Endothelial cell of umbilical vein (primary cell): ENCODE data around the gene PRKCSH. TPM values are rescaled to one million over a fixed set of nuclear protein-coding genes. Genes with fewer than 3 reads are reported as not detected.

Experiments
- BruUV-seq: library from RNA; stranded (reverse); fragments of 400-500 nt; replicated peaks from 2 replicates; lab custom pipeline; 2021; lab: Mats Ljungman, UMichigan
- CTCF ChIA-PET: fragments of 300-600, 350-600 bp; sonication (Branson Sonifier 250); formaldehyde crosslinking; loops from one replicate; lab custom pipeline; 2021; ENCODE audit warnings: antibody characterized with exemption, inconsistent platforms; lab: Charles Lee
- POLR2A ChIA-PET: fragments of 300-600, 350-600 bp; sonication (Branson Sonifier 250); formaldehyde crosslinking; loops from one replicate; lab custom pipeline; 2021; ENCODE audit warnings: antibody characterized with exemption, inconsistent platforms; lab: Charles Lee
- DNase-seq: peaks from one replicate; pipeline ENCODE4 v3.0.0-alpha.2; 2011; ENCODE audit warnings: low read depth, low spot score
- FAIRE-seq: peaks from 2 replicates; lab custom pipeline; 2011; peaks lifted over from hg19 to GRCh38; lab: Jason Lieb, UNC
- H2AFZ ChIP-seq: 2 replicates; pipeline ENCODE4 v1.6.0; 2012; ENCODE audit warnings: low read depth, low read length, control low read depth, inconsistent platforms
- H3K27ac ChIP-seq: 2 replicates; pipeline ENCODE4 v1.5.1; 2011; ENCODE audit warnings: low read depth, mild to moderate bottlenecking, control low read depth, low read length, moderate library complexity; ENCODE audit not compliant: insufficient read depth
- H3K27me3 ChIP-seq, 2 experiments: 2 replicates each; pipeline versions ENCODE4 v1.6.0 to v1.6.1; 2011; ENCODE audit warnings: low read length in 2 of 2, mixed read lengths in 1 of 2; ENCODE audit not compliant: control insufficient read depth in 2 of 2, insufficient read depth in 2 of 2
- H3K36me3 ChIP-seq, 2 experiments: 2 replicates in 1 of 2; 3 replicates in 1 of 2; pipeline ENCODE4 v1.5.1; 2011; ENCODE audit warnings: low read length in 2 of 2, mild to moderate bottlenecking in 1 of 2, moderate library complexity in 1 of 2; ENCODE audit not compliant: control insufficient read depth in 2 of 2, insufficient read depth in 2 of 2; ENCODE audit errors: extremely low read depth in 1 of 2
- H3K4me1 ChIP-seq: 3 replicates; pipeline ENCODE4 v1.5.1; 2011; ENCODE audit warnings: mild to moderate bottlenecking, low read length; ENCODE audit not compliant: control insufficient read depth, insufficient read depth; ENCODE audit errors: extremely low read depth
- H3K4me2 ChIP-seq: 2 replicates; pipeline ENCODE4 v1.6.1; 2011; ENCODE audit warnings: low read length, control low read depth, mixed read lengths; ENCODE audit not compliant: insufficient read depth
- H3K4me3 ChIP-seq, 3 experiments: fragments of 200-600 bp in 1 of 3; sonication (generic), shearing (Covaris generic) in 1 of 3; replicated peaks in 1 of 3; 2 replicates each; pipeline ENCODE4 v1.5.1; 2011 to 2016; ENCODE audit warnings: control low read depth in 3 of 3, low read length in 3 of 3, mild to moderate bottlenecking in 2 of 3, inconsistent platforms in 1 of 3, low read depth in 1 of 3, moderate library complexity in 1 of 3; ENCODE audit not compliant: insufficient read depth in 1 of 3
- H3K79me2 ChIP-seq: 2 replicates; pipeline ENCODE4 v1.6.0; 2012; ENCODE audit warnings: low read length, inconsistent platforms; ENCODE audit not compliant: control insufficient read depth, insufficient read depth
- H3K9ac ChIP-seq: replicated peaks from 2 replicates; pipeline ENCODE3; 2011; ENCODE audit warnings: low read length, control low read depth; ENCODE audit not compliant: insufficient read depth; ENCODE audit errors: extremely low read depth
- H3K9me1 ChIP-seq: replicated peaks from 3 replicates; pipeline ENCODE4 v1.6.0; 2011; ENCODE audit warnings: mild to moderate bottlenecking, low read length; ENCODE audit not compliant: control insufficient read depth, insufficient read depth; ENCODE audit errors: extremely low read depth
- H3K9me3 ChIP-seq: replicated peaks from 2 replicates; pipeline ENCODE4 v1.5.1; 2012; ENCODE audit warnings: low read length, inconsistent platforms; ENCODE audit not compliant: control insufficient read depth, insufficient read depth
- H4K20me1 ChIP-seq: replicated peaks from 2 replicates; pipeline ENCODE3; 2011; ENCODE audit warnings: mild to moderate bottlenecking, low read length; ENCODE audit not compliant: control insufficient read depth, insufficient read depth; ENCODE audit errors: extremely low read depth
- CTCF ChIP-seq, 2 donors: IDR thresholded peaks; 1 replicate in 1 of 2; 2 replicates in 1 of 2; pipeline ENCODE4 v1.5.1; 2011; ENCODE audit warnings: low read length in 2 of 2, mild to moderate bottlenecking in 2 of 2, moderate library complexity in 2 of 2, control low read depth in 1 of 2, inconsistent platforms in 1 of 2, low read depth in 1 of 2; ENCODE audit not compliant: insufficient read depth in 1 of 2; ENCODE audit errors: extremely low read depth in 1 of 2
- EZH2 ChIP-seq: IDR thresholded peaks from 2 replicates; pipeline ENCODE4 v1.6.1; 2012; ENCODE audit warnings: borderline replicate concordance, low read depth, mild to moderate bottlenecking, moderate library complexity, low read length, inconsistent platforms; ENCODE audit not compliant: severe bottlenecking
- FOS ChIP-seq: IDR thresholded peaks from 2 replicates; pipeline ENCODE4 v1.6.1; 2011; ENCODE audit warnings: mild to moderate bottlenecking, low read length, moderate library complexity, borderline replicate concordance; ENCODE audit not compliant: insufficient read depth
- GATA2 ChIP-seq: IDR thresholded peaks from 2 replicates; pipeline ENCODE4 v1.7.0; 2011; ENCODE audit warnings: low read depth, mild to moderate bottlenecking, moderate library complexity, mixed read lengths, low read length; ENCODE audit not compliant: insufficient read length, insufficient read depth
- JUN ChIP-seq: IDR thresholded peaks from 2 replicates; pipeline ENCODE4 v1.6.1; 2011; ENCODE audit warnings: borderline replicate concordance, low read depth; ENCODE audit not compliant: insufficient read length, insufficient read depth
- MYC ChIP-seq: IDR thresholded peaks from one replicate; pipeline ENCODE4 v1.6.1; 2011; ENCODE audit warnings: mild to moderate bottlenecking, low read depth, low read length
- POLR2A ChIP-seq: IDR thresholded peaks from 2 replicates; pipeline ENCODE4 v1.6.1; 2012; ENCODE audit warnings: low read depth, mild to moderate bottlenecking, control low read depth, low read length
- POLR2AphosphoS5 ChIP-seq: IDR thresholded peaks from 2 replicates; pipeline ENCODE4 v1.6.1; 2012; ENCODE audit warnings: low read depth, mild to moderate bottlenecking, control low read depth, low read length, moderate library complexity; ENCODE audit not compliant: insufficient read depth
- dilution Hi-C: fragments of 300-500 bp; cut with MboI; formaldehyde crosslinking; loops from one replicate; pipeline ENCODE4 v1.15.0; 2019; ENCODE audit warnings: low sequenced_read_pairs; ENCODE audit not compliant: extremely low pct_ligation_motif_present
- intact Hi-C: fragments of 100-400 bp; cut with micrococcal nuclease; formaldehyde crosslinking; loops from one replicate; pipeline ENCODE4 v1.10.0; 2022
- polyA plus RNA-seq, 4 experiments: library from polyadenylated mRNA; depleted of rRNA in 3 of 4; stranded (reverse) in 3 of 4; unstranded in 1 of 4; fragments of >200 nt; gene quantifications; 2 replicates each; pipeline versions ENCODE4 v1.2.1 to v1.2.3, GENCODE V29; 2011 to 2012; ENCODE audit warnings: missing spikeins in 1 of 4
- total RNA-seq: library from RNA; stranded (reverse); gene quantifications from 2 replicates; pipeline ENCODE4 v1.2.3, GENCODE V29; 2021
- TF ChIP-seq, protein P1 (sequence below): IDR thresholded peaks from 2 replicates; pipeline ENCODE4 v1.6.1; 2011; ENCODE audit not compliant: insufficient read depth, insufficient read length

PRKCSH gene
- total and polyA plus RNA-seq, 2 donors (not counting 3 experiments of a cell fraction or from before 2014, with no cell fraction given) = 215 to 425 TPM

GRCh38 chr19:11444059-11444458 lies 8.6 kb downstream of the PRKCSH start:
- Histone ChIP-seq H3K9ac (no peak overlapping the region), H3K9me3 (no peaks in the 10 kb centered on the region), H3K36me3 (peaks cover 6 to 43% of the 10 kb centered on the region in 2 experiments), H2AFZ (no peak overlapping the region), H3K4me2 (no peak overlapping the region), H3K27ac (no peak overlapping the region), H3K27me3 (no peaks in the 10 kb centered on the region), H3K79me2 (no peaks in the 10 kb centered on the region), H3K4me1 (no peaks in the 10 kb centered on the region), H4K20me1 (no peaks in the 10 kb centered on the region), H3K4me3 (no peak overlapping the region), H3K9me1 (no peaks in the 10 kb centered on the region)
- intact Hi-C loops = no loop called here
- DNase-seq (no peak), FAIRE-seq (no peak)
- POLR2A ChIA-PET = no interaction called here
- TF ChIP-seq POLR2A = no peak
- no peak for TF ChIP-seq JUN
- no peak for TF ChIP-seq POLR2AphosphoS5
- no peak for TF ChIP-seq EZH2
- TF ChIP-seq FOS = no peak
- no peak for TF ChIP-seq CTCF (IDR thresholded peaks at IDR 0.05; ENCODE audit: extremely low read depth in 1 of 2, insufficient read depth in 1 of 2, low read depth in 1 of 2, low read length in 2 of 2)
- TF ChIP-seq MYC = no peak
- TF ChIP-seq GATA2 = no peak
- TF ChIP-seq, protein P1, sequence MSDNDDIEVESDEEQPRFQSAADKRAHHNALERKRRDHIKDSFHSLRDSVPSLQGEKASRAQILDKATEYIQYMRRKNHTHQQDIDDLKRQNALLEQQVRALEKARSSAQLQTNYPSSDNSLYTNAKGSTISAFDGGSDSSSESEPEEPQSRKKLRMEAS = no peak
- CTCF ChIA-PET = interaction anchor here (1.1 to 4.7 kb wide), 6 partner anchors 9 to 155 kb away, joined by 3 to 51 read pairs (median 13); partner anchors contain the start of genes ODAD3 and PRKCSH
- BruUV-seq = no TSS peak
- dilution Hi-C loops = no loop called here
